Activated naive CD4-positive, alpha-beta T cell treated with anti-CD3 and anti-CD28 coated beads, Interleukin-2, amount 50 U/mL, for 24 hours (primary cell): Measurements from ENCODE around the gene PEX11A.

Experiments
- H3K27ac Mint-ChIP-seq: one replicate; pipeline ENCODE4 v1.8.0; 2021; ENCODE audit warnings: mild to moderate bottlenecking, mixed read lengths
- H3K27me3 Mint-ChIP-seq: one replicate; pipeline ENCODE4 v1.8.0; 2021; ENCODE audit warnings: mixed read lengths
- H3K36me3 Mint-ChIP-seq: one replicate; pipeline ENCODE4 v1.8.0; 2021; ENCODE audit warnings: mixed read lengths
- H3K4me1 Mint-ChIP-seq: one replicate; pipeline ENCODE4 v1.8.0; 2021; ENCODE audit warnings: mixed read lengths
- H3K4me3 Mint-ChIP-seq: one replicate; pipeline ENCODE4 v1.8.0; 2021; ENCODE audit warnings: mild to moderate bottlenecking, mixed read lengths
- H3K9me3 Mint-ChIP-seq: one replicate; pipeline ENCODE4 v1.8.0; 2021; ENCODE audit warnings: mixed read lengths

The PEX11A gene

GRCh38 chr15:89686522-89686921 is 4.0 kb downstream of the PEX11A start:
- Mint-ChIP-seq H3K4me3 (no peak overlapping the region), H3K27ac (no peak overlapping the region), H3K27me3 (no peaks in the 10 kb centered on the region), H3K9me3 (no peaks in the 10 kb centered on the region), H3K36me3 (peaks cover 8% of the 10 kb centered on the region), H3K4me1 (peaks cover 14% of the 10 kb centered on the region)

GRCh38 chr15:89685995-89686394 is 4.6 kb downstream of the PEX11A start:
- H3K27ac Mint-ChIP-seq, result no peak overlapping the region
- peaks cover 8% of the 10 kb centered on the region for H3K36me3 Mint-ChIP-seq
- H3K4me1 Mint-ChIP-seq, result peaks cover 12% of the 10 kb centered on the region
- H3K27me3 Mint-ChIP-seq, result no peaks in the 10 kb centered on the region
- H3K9me3 Mint-ChIP-seq, result no peaks in the 10 kb centered on the region
- no peak overlapping the region for H3K4me3 Mint-ChIP-seq

DNA sequence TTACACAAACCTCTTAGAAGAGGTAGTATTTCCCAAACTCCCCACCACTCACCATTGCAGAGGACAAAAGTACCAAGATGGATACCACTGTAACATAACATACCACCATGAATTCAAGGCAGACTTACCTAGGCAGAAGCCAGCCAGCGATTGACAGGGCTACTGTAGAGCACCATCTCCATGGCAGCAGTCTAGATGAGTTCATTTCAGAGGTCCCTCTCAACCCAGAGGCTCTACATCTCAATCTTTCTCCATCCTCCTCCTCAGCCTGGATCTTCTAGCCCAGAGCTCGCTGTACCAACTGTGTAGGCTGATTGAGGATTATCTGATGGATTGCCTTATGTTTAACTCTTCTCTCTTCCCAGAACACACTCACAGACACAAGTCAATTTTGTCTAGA is 9.4 kb downstream of the PEX11A start:
- H3K27ac Mint-ChIP-seq, result no peak overlapping the region
- no peak overlapping the region for H3K4me3 Mint-ChIP-seq
- no peaks in the 10 kb centered on the region for H3K27me3 Mint-ChIP-seq
- H3K4me1 Mint-ChIP-seq, result no peaks in the 10 kb centered on the region
- no peaks in the 10 kb centered on the region for H3K9me3 Mint-ChIP-seq
- H3K36me3 Mint-ChIP-seq, result peaks cover 10% of the 10 kb centered on the region

- no peaks in the 10 kb centered on the region for H3K27me3 Mint-ChIP-seq
- no peak overlapping the region for H3K27ac Mint-ChIP-seq
- peaks cover 7% of the 10 kb centered on the region for H3K36me3 Mint-ChIP-seq
- no peaks in the 10 kb centered on the region for H3K9me3 Mint-ChIP-seq
- H3K4me3 Mint-ChIP-seq, result no peak overlapping the region
- no peaks in the 10 kb centered on the region for H3K4me1 Mint-ChIP-seq
Measured at GRCh38 chr15:89680282-89680873, 10.2 kb downstream of the PEX11A start.

- H3K4me1 Mint-ChIP-seq, result no peaks in the 10 kb centered on the region
- no peaks in the 10 kb centered on the region for H3K27me3 Mint-ChIP-seq
- peaks cover 6% of the 10 kb centered on the region for H3K36me3 Mint-ChIP-seq
Measured at GRCh38 chr15:89679212-89679611, 11.3 kb downstream of the PEX11A start, which contains the start of gene PLIN1. Gene PLIN1 (minus strand): TSS chr15:89679367. CDS start chr15:89677489, 1,878 bp downstream.

DNA sequence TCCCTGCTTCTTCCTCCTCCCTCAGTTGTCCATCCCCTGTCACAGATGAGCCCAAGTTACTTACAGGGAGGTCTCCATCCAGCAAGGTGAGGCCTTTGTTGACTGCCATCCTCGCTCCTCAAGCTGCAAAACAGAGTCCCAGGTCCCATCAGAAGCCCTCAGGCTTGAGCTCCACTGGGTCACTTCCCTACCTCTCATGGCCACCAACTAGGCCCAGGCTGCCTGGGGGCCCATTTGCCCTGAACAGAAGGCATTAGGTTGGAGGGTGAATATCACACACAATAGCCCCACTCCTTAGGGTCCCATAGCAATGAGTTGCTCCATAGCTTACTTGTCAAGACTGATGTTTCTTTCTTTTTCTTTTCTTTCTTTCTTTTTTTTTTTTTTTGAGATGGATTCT is 13.2 kb downstream of the PEX11A start:
- Mint-ChIP-seq H3K27me3 (no peaks in the 10 kb centered on the region), H3K9me3 (no peaks in the 10 kb centered on the region), H3K4me3 (no peak overlapping the region), H3K36me3 (peaks cover 5% of the 10 kb centered on the region), H3K4me1 (no peaks in the 10 kb centered on the region), H3K27ac (no peak overlapping the region)

More at GRCh38 chr15:89679212-89679611, 11.3 kb downstream of the PEX11A start, which contains the start of gene PLIN1:
- H3K9me3 Mint-ChIP-seq, result no peaks in the 10 kb centered on the region
- no peak within 1 kb of the TSS for H3K4me3 Mint-ChIP-seq
- H3K27ac Mint-ChIP-seq, result no peak within 1 kb of the TSS

DNA sequence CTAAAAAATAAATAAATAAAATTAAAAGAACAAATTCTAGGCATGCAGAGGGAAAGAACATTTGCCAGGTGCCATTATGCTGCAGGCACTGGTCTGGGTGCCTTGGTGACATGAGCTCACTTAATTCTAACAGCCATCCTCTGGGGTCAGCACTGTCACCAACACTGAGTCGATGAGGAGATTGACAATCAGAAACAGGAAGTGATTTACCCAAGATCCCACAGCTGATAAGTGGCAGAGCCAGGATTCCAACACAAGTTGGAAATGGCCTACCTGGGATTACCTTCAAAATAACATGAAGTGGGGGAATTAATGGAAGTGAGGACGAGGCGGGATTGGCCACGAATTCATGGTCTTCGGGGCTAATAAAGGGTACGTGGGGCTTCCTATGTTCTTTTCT is 14.9 kb downstream of the PEX11A start:
- H3K4me1 Mint-ChIP-seq, result no peaks in the 10 kb centered on the region

GRCh38 chr15:89674526-89674925 is 16.0 kb downstream of the PEX11A start:
- H3K4me1 Mint-ChIP-seq, result no peaks in the 10 kb centered on the region
- no peak overlapping the region for H3K27ac Mint-ChIP-seq
- no peak overlapping the region for H3K4me3 Mint-ChIP-seq
- H3K27me3 Mint-ChIP-seq, result no peaks in the 10 kb centered on the region
- no peaks in the 10 kb centered on the region for H3K9me3 Mint-ChIP-seq
- peaks cover 3% of the 10 kb centered on the region for H3K36me3 Mint-ChIP-seq

More for the DNA sequence above, 14.9 kb downstream of the PEX11A start:
- Mint-ChIP-seq H3K27me3 (no peaks in the 10 kb centered on the region), H3K4me3 (no peak overlapping the region), H3K36me3 (peaks cover 5% of the 10 kb centered on the region), H3K27ac (no peak overlapping the region), H3K9me3 (no peaks in the 10 kb centered on the region)

- Mint-ChIP-seq H3K27ac (no peak overlapping the region), H3K36me3 (peaks cover 4% of the 10 kb centered on the region), H3K9me3 (no peaks in the 10 kb centered on the region), H3K4me3 (no peak overlapping the region), H3K27me3 (peaks cover under 1% of the 10 kb centered on the region), H3K4me1 (no peaks in the 10 kb centered on the region)
Measured at GRCh38 chr15:89673165-89673512, 17.4 kb downstream of the PEX11A start.

DNA sequence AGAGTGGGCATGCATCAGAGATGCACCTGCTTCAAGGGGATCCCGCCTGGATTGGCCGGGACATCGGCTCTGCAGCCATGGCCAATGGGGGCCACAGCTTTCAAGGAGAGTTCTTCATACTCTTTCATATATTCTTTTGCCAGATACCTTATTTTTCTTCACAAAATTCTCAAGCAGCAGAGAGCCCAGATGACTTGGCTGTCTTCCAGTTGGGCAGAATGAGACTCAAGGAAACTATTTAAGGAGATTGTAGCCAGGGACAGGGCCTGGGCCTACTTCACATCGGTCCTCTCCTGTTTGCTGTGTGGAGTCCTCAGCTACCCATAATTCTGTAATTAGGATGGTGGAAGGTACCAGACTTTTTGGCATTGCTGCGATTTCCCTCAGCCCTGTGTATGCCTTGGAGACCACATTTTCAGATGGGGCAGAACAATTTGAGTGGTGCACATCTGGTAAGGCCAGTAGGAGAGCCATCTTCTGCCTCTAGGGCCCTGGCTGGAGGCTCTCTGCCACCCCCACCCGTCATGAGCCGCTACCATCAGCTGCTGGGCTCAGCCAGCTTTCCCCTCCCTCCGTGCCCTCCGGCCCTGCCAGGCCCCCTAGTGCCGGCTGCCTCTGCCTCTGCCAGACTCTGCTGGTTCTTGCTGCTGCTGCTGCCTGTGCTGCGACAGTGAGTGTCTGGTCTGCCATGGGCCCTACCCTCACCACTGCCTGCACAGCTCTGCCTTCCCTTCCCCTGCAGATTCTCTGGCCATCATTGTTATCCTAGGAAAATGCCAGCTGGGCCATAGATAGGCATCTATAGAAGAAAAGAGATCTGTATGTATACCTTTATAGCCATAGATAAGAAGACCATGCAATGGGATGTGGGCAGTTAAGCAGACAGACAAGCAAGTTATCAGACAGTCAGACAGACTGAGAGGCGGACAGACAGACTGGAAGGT is 18.1 kb downstream of the PEX11A start:
- Mint-ChIP-seq H3K4me3 (no peak overlapping the region), H3K9me3 (no peaks in the 10 kb centered on the region), H3K27ac (no peak overlapping the region), H3K36me3 (peaks cover 6% of the 10 kb centered on the region), H3K4me1 (no peaks in the 10 kb centered on the region), H3K27me3 (peaks cover 3% of the 10 kb centered on the region)

- Mint-ChIP-seq H3K4me1 (no peaks in the 10 kb centered on the region), H3K9me3 (no peaks in the 10 kb centered on the region), H3K4me3 (no peak overlapping the region), H3K27me3 (peaks cover 3% of the 10 kb centered on the region), H3K27ac (no peak overlapping the region), H3K36me3 (peaks cover 6% of the 10 kb centered on the region)
Measured at GRCh38 chr15:89671687-89672086, 18.9 kb downstream of the PEX11A start.

- Mint-ChIP-seq H3K27ac (no peak overlapping the region), H3K36me3 (peaks cover 6% of the 10 kb centered on the region), H3K4me3 (no peak overlapping the region), H3K27me3 (peaks cover 4% of the 10 kb centered on the region), H3K9me3 (no peaks in the 10 kb centered on the region), H3K4me1 (no peaks in the 10 kb centered on the region)
Measured at GRCh38 chr15:89670971-89671560, 19.5 kb downstream of the PEX11A start.

DNA sequence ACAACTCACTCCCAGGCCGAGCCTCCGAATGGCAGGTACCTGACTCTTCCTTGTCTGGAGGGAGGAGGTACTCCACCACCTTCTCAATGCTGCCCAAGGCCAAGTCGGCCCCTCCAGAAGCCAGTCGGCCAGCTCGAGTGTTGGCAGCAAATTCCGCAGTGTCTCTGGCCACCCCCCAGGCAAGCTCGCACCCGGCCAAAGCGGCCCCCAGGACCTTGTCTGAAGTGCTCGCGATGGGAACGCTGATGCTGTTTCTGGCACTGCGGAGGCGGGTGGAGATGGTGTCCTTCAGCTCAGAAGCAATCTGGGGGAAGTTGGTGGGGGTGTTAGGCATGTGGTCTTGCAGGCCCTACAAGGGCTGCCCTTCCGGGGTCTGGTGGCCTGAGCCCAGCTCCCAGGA is 20.6 kb downstream of the PEX11A start:
- H3K4me1 Mint-ChIP-seq, result no peaks in the 10 kb centered on the region
- H3K27ac Mint-ChIP-seq, result no peak overlapping the region
- peaks cover 6% of the 10 kb centered on the region for H3K36me3 Mint-ChIP-seq
- H3K9me3 Mint-ChIP-seq, result no peaks in the 10 kb centered on the region
- no peak overlapping the region for H3K4me3 Mint-ChIP-seq
- peaks cover 5% of the 10 kb centered on the region for H3K27me3 Mint-ChIP-seq

- Mint-ChIP-seq H3K9me3 (no peaks in the 10 kb centered on the region), H3K4me1 (no peaks in the 10 kb centered on the region), H3K27ac (no peak overlapping the region), H3K36me3 (peaks cover 6% of the 10 kb centered on the region), H3K27me3 (peaks cover 10% of the 10 kb centered on the region), H3K4me3 (no peak overlapping the region)
Measured at GRCh38 chr15:89669309-89669865, 21.2 kb downstream of the PEX11A start.

GRCh38 chr15:89668171-89668570 is 22.4 kb downstream of the PEX11A start:
- H3K27me3 Mint-ChIP-seq, result peaks cover 12% of the 10 kb centered on the region
- no peaks in the 10 kb centered on the region for H3K9me3 Mint-ChIP-seq
- H3K36me3 Mint-ChIP-seq, result peaks cover 3% of the 10 kb centered on the region
- no peak overlapping the region for H3K27ac Mint-ChIP-seq
- no peaks in the 10 kb centered on the region for H3K4me1 Mint-ChIP-seq
- H3K4me3 Mint-ChIP-seq, result no peak overlapping the region

GRCh38 chr15:89667706-89667960 is 22.9 kb downstream of the PEX11A start:
- Mint-ChIP-seq H3K36me3 (peaks cover 3% of the 10 kb centered on the region), H3K4me1 (no peaks in the 10 kb centered on the region), H3K9me3 (no peaks in the 10 kb centered on the region), H3K27me3 (peaks cover 14% of the 10 kb centered on the region), H3K4me3 (no peak overlapping the region), H3K27ac (peak overlapping the region; percentile 84)
